Measurements from ENCODE around the gene NQO2. TPM values are rescaled to one million over a fixed set of nuclear protein-coding genes. Genes with fewer than 3 reads are reported as not detected.
"Not testable (repeated sequence)": the region's sequence is repeated elsewhere in the genome, so short reads cannot be mapped to it uniquely, and the experiment has no call there.

Gene NQO2
- total RNA-seq, 1 donor from 2014 or later: 45.6 TPM

DNA sequence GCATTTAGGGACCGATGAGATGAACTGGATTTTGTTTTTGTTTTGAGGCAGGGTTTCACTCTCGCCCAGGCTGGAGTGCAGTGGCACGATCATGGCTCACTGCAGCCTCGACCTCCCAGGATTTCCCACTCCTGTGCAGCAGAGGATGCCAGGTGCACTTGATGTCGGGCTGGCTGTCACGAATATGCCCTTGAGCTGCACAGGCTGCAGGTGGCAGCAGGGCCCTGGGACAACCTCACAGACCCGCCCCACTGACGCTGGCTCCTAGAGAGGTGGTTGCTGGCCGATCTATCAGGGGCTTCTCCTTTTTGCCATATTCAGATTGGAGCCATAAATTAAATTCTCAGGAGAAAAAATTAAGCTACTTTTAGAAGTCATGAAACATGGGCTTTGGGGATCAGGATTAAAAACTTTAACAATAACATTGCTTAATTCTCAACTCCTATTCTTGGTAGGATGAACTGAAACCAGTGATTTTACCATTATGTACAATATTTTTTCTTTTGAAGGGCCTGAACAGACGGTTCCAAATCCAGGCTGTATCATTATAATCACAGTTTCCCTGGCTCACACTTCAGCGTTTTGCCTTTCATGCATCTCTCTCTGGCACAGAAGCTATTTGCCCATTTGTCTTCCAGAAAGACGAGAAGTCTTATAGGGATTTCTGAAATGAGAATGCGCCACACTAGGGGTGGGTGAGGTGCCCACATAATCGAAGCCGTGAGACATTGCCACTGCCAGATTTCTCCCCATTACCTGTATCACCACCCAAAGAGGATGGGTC, 32.4 kb downstream of the NQO2 start:
- H3K4me3 Mint-ChIP-seq (ENCODE audit: low read depth): no peak overlapping the region
- peaks cover 15% of the 10 kb centered on the region for H3K9me3 Mint-ChIP-seq
- no peak for DNase-seq (ENCODE audit: low spot score)
- no peak overlapping the region for H3K27ac Mint-ChIP-seq
- peaks cover 16% of the 10 kb centered on the region for H3K27me3 Mint-ChIP-seq (ENCODE audit: low read depth)
- intact Hi-C loops (cut with micrococcal nuclease): no loop called here
- no peaks in the 10 kb centered on the region for H3K36me3 Mint-ChIP-seq (ENCODE audit: low read depth)
- peaks cover 9% of the 10 kb centered on the region for H3K4me1 Mint-ChIP-seq (ENCODE audit: low read depth)

DNA sequence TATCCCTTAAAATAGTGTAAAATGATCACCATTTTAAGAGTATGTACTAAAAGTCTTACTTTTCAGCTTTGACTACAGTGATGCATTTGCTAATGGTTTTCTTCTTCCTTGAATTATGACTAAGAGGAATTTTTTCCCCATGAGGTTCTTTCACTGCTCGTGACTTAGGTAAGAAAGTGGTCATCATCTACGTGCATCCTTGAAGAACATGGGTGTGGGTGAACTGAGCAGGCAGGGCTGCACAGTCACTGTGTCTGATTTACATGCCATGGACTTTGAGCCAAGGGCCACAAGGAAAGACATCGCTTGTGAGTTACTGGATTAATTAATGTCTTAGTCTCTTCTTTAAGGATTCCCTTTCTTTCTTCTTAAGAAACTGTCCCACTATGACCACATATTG, 33.3 kb downstream of the NQO2 start:
- DNase-seq (ENCODE audit: low spot score): no peak
- H3K27ac Mint-ChIP-seq: no peak overlapping the region
- H3K27me3 Mint-ChIP-seq (ENCODE audit: low read depth): peaks cover 23% of the 10 kb centered on the region
- H3K4me1 Mint-ChIP-seq (ENCODE audit: low read depth): peaks cover 6% of the 10 kb centered on the region
- no peaks in the 10 kb centered on the region for H3K36me3 Mint-ChIP-seq (ENCODE audit: low read depth)
- peaks cover 15% of the 10 kb centered on the region for H3K9me3 Mint-ChIP-seq
- no peak overlapping the region for H3K4me3 Mint-ChIP-seq (ENCODE audit: low read depth)
- intact Hi-C loops (cut with micrococcal nuclease): no loop called here

DNA sequence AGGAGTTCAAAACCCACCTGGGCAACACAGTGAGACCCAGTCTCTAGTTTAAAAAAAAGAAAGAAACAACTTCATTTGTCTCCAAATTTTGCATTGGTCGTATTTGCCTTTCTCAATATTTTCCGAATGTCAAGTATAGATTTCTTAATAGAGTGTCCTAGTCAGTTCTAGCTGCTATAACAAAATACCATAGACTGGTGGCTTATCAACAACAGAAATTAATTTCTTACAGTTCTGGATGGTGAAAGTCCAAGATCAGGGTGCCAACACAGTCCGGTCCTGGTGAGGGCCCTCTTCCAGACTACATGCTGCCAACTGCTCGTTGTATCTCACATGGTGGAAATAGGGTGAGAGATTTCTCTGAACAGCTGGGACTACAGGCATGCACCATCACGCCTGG, 34.0 kb downstream of the NQO2 start:
- Mint-ChIP-seq H3K4me1 (ENCODE audit: low read depth) (peaks cover 1% of the 10 kb centered on the region), H3K36me3 (ENCODE audit: low read depth) (no peaks in the 10 kb centered on the region), H3K4me3 (ENCODE audit: low read depth) (no peak overlapping the region), H3K27ac (no peak overlapping the region), H3K27me3 (ENCODE audit: low read depth) (peaks cover 23% of the 10 kb centered on the region), H3K9me3 (peaks cover 15% of the 10 kb centered on the region)
- intact Hi-C loops (cut with micrococcal nuclease): no loop called here
- DNase-seq (ENCODE audit: low spot score): no peak

DNA sequence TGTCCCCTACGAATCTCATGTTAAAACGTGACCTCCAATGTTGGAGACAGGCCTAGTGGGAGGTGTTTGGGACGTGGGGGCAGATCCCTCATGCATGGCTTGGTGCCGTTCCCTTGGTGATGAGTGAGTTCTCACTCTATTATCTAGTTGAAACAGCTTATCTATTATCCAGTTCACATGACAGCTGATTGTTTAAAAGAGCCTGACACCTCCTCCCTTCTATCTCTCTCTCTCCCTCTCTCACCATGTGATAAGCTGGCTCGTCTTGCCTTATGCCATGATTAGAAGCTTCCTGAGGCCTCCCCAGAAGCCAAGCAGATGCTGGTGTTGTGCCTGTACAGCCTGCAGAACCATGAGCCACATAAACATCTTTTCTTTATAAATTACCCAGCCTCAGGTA, 35.7 kb downstream of the NQO2 start:
- Mint-ChIP-seq H3K9me3 (peaks cover 15% of the 10 kb centered on the region), H3K4me1 (ENCODE audit: low read depth) (peaks cover 1% of the 10 kb centered on the region), H3K36me3 (ENCODE audit: low read depth) (no peaks in the 10 kb centered on the region), H3K27ac (no peak overlapping the region), H3K27me3 (ENCODE audit: low read depth) (peaks cover 23% of the 10 kb centered on the region), H3K4me3 (ENCODE audit: low read depth) (no peak overlapping the region)
- no peak for DNase-seq (ENCODE audit: low spot score)
- intact Hi-C loops (cut with micrococcal nuclease): no loop called here

DNA sequence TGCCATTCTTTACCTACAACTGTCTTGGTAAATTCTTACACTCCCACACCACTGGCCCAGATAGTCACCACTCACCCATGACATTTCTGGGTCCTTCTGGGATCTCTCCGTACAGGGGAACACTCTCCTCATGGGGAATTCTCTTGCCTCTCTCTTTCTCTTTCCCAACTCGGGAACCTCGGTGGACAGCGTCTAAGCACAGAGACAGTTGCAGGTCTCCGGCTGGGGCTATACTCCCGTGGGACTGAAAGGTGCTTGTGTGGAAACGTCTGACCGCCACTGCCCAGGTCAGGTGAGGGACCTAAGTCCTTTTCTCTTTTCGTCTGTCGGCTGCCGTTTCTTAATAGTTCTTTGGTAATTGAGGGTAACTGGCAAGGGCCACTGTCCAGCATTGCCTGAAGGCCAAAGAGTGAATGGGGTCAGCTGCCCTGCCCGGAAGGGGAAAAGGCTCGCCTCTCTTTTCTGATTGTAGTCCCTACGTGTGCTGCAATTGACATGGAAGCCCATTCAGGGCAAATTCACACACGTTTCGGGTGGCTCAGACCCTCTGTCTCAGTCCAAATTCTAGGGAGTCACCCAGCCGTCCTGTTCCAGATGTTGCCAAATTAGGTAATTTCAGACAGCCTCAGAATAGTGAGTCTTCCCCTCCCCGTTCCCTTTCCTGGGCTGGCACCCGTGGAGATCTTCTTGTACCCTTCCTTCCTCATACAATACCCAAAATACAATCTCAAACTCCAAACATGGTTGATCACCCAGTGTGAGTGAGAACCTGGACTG, 37.4 kb downstream of the NQO2 start:
- peaks cover under 1% of the 10 kb centered on the region for H3K4me1 Mint-ChIP-seq (ENCODE audit: low read depth)
- DNase-seq (ENCODE audit: low spot score): no peak
- peaks cover 22% of the 10 kb centered on the region for H3K27me3 Mint-ChIP-seq (ENCODE audit: low read depth)
- intact Hi-C loops (cut with micrococcal nuclease): no loop called here
- no peaks in the 10 kb centered on the region for H3K36me3 Mint-ChIP-seq (ENCODE audit: low read depth)
- no peak overlapping the region for H3K4me3 Mint-ChIP-seq (ENCODE audit: low read depth)
- H3K27ac Mint-ChIP-seq: no peak overlapping the region
- H3K9me3 Mint-ChIP-seq: peaks cover 15% of the 10 kb centered on the region

DNA sequence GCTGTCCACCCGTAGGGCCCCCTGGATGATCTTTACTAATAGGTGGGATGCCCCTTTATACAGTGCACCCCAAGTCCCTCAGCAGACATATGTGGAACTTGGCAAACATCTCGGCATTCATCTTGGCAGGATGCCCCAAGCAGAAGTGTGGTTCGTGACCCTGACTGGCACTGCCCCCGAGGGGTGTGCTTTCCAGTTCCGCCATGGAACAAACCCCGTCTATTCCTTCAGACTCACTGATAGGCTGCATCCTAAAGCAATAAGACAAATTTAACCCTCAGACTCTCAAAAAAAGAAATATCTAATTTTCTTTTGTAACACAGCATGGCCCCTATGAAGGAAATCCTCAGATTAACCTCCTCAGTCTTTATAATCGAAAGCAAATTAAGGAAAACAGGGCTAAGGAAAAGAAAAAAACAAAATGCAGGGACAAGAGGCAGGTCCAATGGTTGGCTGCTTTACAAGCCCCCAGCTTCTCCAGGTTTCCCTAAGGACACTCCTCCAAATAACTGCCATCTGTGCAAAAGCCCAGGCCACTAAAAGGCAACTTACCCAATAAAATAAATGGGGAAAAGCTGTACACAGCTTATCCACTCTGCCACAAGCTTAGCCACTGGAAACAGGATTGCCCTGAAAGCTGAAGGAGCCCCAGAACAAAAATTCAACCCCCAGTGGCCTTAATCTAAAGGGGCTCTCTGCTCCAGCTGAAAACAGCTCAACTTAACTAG, 38.1 kb downstream of the NQO2 start:
- H3K27me3 Mint-ChIP-seq (ENCODE audit: low read depth): peaks cover 17% of the 10 kb centered on the region
- intact Hi-C loops (cut with micrococcal nuclease): no loop called here
- H3K9me3 Mint-ChIP-seq: peaks cover 15% of the 10 kb centered on the region
- no peak overlapping the region for H3K27ac Mint-ChIP-seq
- H3K4me3 Mint-ChIP-seq (ENCODE audit: low read depth): no peak overlapping the region
- no peaks in the 10 kb centered on the region for H3K4me1 Mint-ChIP-seq (ENCODE audit: low read depth)
- H3K36me3 Mint-ChIP-seq (ENCODE audit: low read depth): no peaks in the 10 kb centered on the region
- DNase-seq (ENCODE audit: low spot score): no peak

DNA sequence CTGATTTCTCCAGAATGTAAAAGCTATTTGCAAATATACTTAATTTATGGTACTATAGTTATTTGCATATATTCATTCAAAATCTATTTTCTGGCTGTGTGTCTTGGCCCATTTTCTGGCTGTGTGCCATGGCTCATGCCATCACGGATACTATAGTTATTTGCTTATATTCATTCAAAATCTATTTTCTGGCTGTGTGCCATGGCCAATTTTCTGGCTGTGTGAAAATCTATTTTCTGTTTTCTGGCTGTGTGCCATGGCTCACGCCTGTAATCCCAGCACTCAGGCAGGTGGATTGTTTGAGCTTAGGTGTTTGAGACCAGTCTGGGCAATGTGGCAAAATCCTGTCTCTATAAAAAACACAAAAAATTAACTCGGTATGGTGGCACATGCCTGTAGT, 39.7 kb downstream of the NQO2 start:
- Mint-ChIP-seq H3K9me3 (peaks cover 11% of the 10 kb centered on the region), H3K27ac (no peak overlapping the region), H3K36me3 (ENCODE audit: low read depth) (no peaks in the 10 kb centered on the region), H3K27me3 (ENCODE audit: low read depth) (peaks cover 16% of the 10 kb centered on the region), H3K4me1 (ENCODE audit: low read depth) (no peaks in the 10 kb centered on the region), H3K4me3 (ENCODE audit: low read depth) (no peak overlapping the region)
- intact Hi-C loops (cut with micrococcal nuclease): no loop called here
- no peak for DNase-seq (ENCODE audit: low spot score)

DNA sequence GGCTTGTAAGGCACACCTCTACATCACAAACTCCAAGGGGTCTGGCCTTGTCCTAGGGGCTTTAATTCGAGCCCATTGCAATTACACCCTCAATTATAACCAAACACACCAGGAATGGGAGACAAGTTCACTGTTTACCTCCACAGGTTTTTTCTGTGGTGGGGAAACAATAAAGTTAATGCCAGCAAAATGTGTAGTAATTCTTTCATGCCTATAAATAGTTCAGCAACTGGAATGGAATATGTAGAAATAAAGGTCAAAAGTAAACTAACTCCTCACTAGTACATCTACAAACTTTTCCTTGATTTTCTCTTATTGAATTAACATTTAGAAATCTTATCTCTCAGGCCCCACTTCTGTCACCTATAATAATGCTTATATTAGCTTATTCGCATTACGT, 41.5 kb downstream of the NQO2 start:
- Mint-ChIP-seq H3K4me3 (ENCODE audit: low read depth) (no peak overlapping the region), H3K27me3 (ENCODE audit: low read depth) (peaks cover 12% of the 10 kb centered on the region), H3K27ac (no peak overlapping the region), H3K36me3 (ENCODE audit: low read depth) (no peaks in the 10 kb centered on the region), H3K9me3 (peaks cover 1% of the 10 kb centered on the region), H3K4me1 (ENCODE audit: low read depth) (no peaks in the 10 kb centered on the region)
- DNase-seq (ENCODE audit: low spot score): no peak
- intact Hi-C loops (cut with micrococcal nuclease): no loop called here

DNA sequence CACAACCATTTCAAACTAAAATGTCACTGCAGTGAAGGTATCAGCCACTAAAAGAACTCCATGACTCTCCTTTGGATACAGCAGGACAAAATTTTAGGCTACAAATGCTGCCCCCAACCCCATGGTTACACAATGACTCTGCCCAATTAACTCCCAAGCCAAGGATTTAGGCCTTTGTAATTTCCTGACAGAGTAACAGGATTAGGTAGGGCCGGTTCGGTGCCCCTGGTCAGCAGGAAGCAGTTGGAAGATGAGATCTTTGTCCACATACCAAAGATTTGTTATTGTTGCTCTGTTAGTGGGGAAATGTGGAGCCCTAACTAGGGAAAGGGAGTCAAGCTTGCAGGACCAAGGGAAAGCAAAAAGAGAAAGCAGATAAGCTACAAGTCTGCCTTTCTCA, 41.9 kb downstream of the NQO2 start:
- Mint-ChIP-seq H3K9me3 (no peaks in the 10 kb centered on the region), H3K4me3 (ENCODE audit: low read depth) (no peak overlapping the region), H3K36me3 (ENCODE audit: low read depth) (no peaks in the 10 kb centered on the region), H3K4me1 (ENCODE audit: low read depth) (no peaks in the 10 kb centered on the region), H3K27me3 (ENCODE audit: low read depth) (peaks cover 11% of the 10 kb centered on the region), H3K27ac (no peak overlapping the region)
- DNase-seq (ENCODE audit: low spot score): no peak
- intact Hi-C loops (cut with micrococcal nuclease): no loop called here

DNA sequence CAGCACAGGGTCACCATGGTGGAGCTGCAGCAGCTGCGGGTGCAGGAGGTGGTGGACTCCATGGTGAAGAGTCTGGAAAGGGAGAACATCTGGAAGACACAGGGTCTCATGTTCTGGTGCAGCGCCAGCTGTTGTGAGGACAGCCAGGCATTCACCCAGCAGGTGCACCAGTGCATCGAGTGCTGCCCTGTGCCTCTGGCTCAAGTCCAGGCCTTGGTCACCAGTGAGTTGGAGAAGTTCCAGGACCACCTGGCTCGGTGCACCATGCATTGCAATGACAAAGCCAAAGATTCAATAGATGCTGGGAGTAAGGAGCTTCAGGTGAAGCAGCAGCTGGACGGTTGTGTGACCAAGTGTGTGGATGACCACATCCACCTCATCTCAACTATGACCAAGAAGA, 45.7 kb downstream of the NQO2 start:
- Mint-ChIP-seq H3K4me1 (ENCODE audit: low read depth) (peaks cover 3% of the 10 kb centered on the region), H3K36me3 (ENCODE audit: low read depth) (no peaks in the 10 kb centered on the region), H3K9me3 (no peaks in the 10 kb centered on the region), H3K4me3 (ENCODE audit: low read depth) (no peak overlapping the region), H3K27ac (no peak overlapping the region), H3K27me3 (ENCODE audit: low read depth) (peaks cover 16% of the 10 kb centered on the region)
- intact Hi-C loops (cut with micrococcal nuclease): no loop called here
- DNase-seq (ENCODE audit: low spot score): no peak

DNA sequence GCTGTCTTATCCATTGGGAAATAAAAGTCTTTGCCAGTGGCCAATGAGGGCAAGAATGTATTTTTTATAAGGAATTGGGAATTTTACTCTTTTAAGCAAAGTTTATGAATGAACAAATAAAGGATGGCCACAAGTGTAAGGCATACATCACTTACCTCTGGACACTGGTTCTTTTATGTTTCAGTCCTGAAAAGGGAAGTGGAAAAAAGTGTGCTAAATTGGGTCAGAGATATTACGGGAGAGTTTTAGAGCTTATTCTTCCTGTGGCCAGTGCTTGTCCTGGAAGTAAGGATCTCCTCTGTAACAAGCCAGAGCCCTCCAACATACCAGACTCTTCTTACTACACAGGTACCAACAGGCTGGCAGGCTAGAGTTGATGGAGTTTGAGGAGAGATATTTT, 46.1 kb downstream of the NQO2 start:
- Mint-ChIP-seq H3K27ac (no peak overlapping the region), H3K4me1 (ENCODE audit: low read depth) (peaks cover 3% of the 10 kb centered on the region), H3K4me3 (ENCODE audit: low read depth) (no peak overlapping the region), H3K27me3 (ENCODE audit: low read depth) (peaks cover 16% of the 10 kb centered on the region), H3K36me3 (ENCODE audit: low read depth) (no peaks in the 10 kb centered on the region), H3K9me3 (no peaks in the 10 kb centered on the region)
- intact Hi-C loops (cut with micrococcal nuclease): no loop called here
- DNase-seq (ENCODE audit: low spot score): no peak

DNA sequence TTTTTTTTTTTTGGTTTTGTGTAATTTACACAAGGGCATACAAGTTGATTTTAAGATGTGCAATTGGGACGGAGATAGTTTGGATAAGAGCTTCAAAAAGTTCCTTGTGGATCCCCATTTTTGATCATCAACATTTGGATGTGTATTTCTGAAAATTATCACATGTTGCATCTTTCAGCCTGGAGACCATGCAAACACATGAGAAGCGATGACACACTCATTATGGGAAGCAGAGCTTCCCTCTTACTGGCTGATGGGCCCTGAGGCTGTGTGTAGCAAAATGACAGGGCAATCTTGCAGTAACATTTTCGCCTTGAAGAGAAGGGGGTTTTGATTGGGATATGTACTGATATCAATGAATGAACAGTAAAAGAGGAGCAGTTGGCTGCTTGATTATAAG, 46.6 kb downstream of the NQO2 start:
- Mint-ChIP-seq H3K9me3 (no peaks in the 10 kb centered on the region), H3K4me1 (ENCODE audit: low read depth) (peaks cover 3% of the 10 kb centered on the region), H3K27me3 (ENCODE audit: low read depth) (peaks cover 19% of the 10 kb centered on the region), H3K36me3 (ENCODE audit: low read depth) (no peaks in the 10 kb centered on the region), H3K4me3 (ENCODE audit: low read depth) (no peak overlapping the region), H3K27ac (no peak overlapping the region)
- no peak for DNase-seq (ENCODE audit: low spot score)
- intact Hi-C loops (cut with micrococcal nuclease): no loop called here

DNA sequence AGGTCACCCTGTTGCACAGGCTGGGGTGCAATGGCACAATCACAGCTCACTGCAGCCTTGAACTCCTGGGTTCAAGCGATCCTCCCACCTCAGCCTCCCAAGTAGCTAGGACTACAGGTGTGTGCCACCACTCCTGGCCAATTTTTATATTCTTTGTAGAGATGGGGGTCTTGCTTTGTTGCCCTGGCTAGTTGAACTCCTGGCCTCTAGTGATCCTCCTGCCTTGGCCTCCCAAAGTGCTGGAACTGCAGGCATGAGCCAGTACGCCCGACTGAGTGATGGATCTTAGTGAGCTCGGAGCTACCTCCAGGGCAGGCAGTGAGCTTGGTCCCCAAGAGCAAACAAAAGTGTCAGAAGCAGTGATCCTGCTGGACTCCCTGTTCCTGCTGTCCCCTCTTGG, 48.3 kb downstream of the NQO2 start:
- H3K4me3 Mint-ChIP-seq (ENCODE audit: low read depth); H3K36me3 Mint-ChIP-seq (ENCODE audit: low read depth); H3K27ac Mint-ChIP-seq; intact Hi-C loops (cut with micrococcal nuclease); H3K9me3 Mint-ChIP-seq; DNase-seq (ENCODE audit: low spot score): not testable (repeated sequence)
- H3K27me3 Mint-ChIP-seq (ENCODE audit: low read depth): peaks cover 19% of the 10 kb centered on the region
- H3K4me1 Mint-ChIP-seq (ENCODE audit: low read depth): peaks cover 11% of the 10 kb centered on the region
